ENCODE measurements around the gene LYG2.
"Not testable (repeated sequence)": the region's sequence is repeated elsewhere in the genome, so short reads cannot be mapped to it uniquely, and the experiment has no call there.

The LYG2 gene

DNA sequence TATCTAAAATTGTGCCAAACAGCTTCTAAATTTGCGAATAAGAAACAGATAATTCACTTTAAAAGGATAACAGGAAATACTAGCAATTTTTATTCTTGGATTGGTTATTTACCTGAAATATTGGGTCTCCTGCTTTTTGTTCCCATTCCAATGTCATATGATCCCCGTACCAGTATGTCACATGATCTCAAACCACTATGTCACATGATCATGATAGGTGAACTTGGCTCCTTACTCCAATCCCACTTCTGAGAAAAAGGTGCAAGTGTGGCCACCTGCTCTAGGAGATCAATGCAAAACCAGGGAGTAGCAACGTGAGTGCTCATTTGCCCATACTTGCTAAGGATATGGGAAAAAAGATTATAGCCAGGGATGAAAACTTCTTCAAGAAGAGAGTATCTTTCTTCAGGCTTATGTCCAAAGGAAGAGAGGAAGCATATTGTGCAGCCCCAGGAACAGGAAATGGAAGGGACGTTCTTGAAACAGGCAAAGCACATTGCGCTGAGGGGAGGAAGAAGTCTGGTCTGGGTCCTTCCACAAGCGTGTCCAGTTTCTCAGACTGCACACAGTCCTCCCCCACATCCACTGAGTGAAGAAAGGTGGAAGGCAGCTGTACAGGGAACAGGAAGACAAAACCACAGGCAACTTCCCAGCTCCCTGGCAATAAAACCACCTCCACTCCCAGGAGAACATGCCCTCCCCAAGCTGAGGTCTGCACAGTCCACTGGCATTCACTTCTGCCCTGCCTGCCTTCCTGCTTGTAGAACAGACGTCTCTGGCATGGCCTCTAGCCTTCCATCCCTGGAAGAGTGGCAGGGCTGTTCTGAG is at the start of gene LYG2:
LYG2 (minus strand) TSS at position 176 of the 828 bp plus-strand sequence. CDS start 1,406 bp downstream, outside the sequence.
- DNase-seq (ENCODE audit: low spot score) = no peak

DNA sequence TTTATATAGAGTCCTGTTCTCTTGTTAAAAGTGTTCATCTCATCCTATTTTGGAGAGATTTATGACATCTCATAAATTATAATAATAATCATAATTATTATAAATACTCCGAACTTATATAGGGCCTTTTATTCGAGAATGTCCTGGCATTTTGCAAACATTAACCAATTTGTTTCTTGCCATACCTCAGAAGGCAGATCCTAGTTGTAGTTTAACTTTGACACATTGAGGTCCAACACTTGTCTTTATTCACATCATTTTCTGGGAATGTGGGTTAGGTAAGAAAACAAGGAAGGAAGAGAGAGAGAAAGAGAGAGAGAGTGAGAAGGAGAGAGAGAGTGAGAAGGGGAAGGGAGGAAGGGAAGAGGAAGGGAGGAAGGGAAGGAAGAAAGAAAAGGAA is 45.6 kb upstream of the LYG2 start, which contains the start of gene LYG1:
LYG1 (minus strand) TSS at position 101 of the 400 bp plus-strand sequence. CDS start 5,527 bp downstream, outside the sequence.
- DNase-seq (ENCODE audit: low spot score) = not testable (repeated sequence)

GRCh38 chr2:99299580-99299979 is 44.1 kb upstream of the LYG2 start:
- no peak for DNase-seq (ENCODE audit: low spot score)

- no peak for DNase-seq (ENCODE audit: low spot score)
Measured at GRCh38 chr2:99297994-99298393, 42.5 kb upstream of the LYG2 start.

DNA sequence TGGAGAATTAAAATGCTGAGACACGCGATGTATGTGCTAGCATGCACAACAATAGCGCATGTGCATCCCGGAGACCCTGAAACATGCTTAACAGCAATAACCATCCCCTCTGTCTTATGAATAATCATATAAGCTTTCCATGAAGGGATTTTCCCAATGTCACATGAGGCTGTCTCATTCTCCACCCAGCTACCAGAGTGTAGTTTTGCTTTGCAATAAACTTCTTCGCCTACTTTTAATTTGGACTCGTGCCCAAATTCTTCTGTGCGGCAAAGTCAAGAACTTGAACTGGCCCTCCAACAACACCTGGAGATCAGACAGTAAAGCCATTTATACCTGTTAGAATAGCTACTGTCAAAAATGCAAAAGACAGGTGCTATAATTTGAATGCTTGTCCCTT is 30.1 kb upstream of the LYG2 start:
- DNase-seq (ENCODE audit: low spot score) = no peak

GRCh38 chr2:99279969-99280695 is 24.7 kb upstream of the LYG2 start:
- no peak for DNase-seq (ENCODE audit: low spot score)

GRCh38 chr2:99278793-99279291 is 23.4 kb upstream of the LYG2 start:
- no peak for DNase-seq (ENCODE audit: low spot score)

DNA sequence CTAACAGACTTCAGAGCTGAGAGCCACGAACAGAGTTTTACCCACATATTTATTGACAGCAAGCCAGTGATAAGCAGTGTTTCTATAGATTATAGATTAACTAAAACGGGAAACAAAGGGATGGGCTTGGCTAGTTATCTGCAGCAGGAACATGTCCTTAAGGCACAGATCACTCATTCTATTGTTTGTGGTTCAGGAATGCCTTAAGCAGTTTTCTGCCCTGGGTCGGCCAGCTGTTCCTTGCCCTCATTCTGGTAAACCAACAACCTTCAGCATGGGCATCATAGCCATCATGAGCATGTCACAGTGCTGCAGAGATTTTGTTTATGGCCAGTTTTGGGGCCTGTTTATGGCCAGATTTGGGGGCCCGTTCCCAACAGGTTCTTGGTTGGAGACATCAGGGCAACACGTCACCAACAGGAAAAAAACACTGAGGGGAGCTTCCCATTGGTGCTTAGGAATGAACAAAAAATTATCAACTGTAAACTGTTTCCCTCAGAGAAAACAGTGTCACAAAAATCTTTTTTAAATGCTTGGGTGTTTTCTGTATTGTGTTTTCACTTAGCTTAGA is 22.8 kb upstream of the LYG2 start:
- not testable (repeated sequence) for DNase-seq (ENCODE audit: low spot score)

- no peak for DNase-seq (ENCODE audit: low spot score)
Measured at GRCh38 chr2:99275882-99276281, 20.4 kb upstream of the LYG2 start.

DNA sequence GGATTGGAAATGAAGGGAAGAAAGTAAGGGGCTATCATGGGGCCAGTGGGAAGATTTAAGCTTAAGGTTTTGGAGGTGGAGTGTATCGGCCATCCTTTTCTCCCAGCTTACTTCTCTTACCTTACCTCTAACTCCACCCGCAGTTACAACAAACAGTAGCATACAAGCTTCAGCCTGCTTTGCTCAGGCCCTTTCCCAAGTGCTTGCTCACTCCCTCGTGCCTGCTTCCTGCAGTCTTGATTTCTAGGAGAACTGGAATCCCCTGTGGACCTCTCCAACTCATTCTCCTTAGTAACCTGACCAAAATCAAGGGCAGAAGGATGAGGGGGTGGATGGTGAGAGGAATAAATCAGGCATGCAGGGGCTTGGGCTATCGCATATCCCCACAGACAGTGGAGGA is 5.8 kb upstream of the LYG2 start:
- DNase-seq (ENCODE audit: low spot score) = no peak

DNA sequence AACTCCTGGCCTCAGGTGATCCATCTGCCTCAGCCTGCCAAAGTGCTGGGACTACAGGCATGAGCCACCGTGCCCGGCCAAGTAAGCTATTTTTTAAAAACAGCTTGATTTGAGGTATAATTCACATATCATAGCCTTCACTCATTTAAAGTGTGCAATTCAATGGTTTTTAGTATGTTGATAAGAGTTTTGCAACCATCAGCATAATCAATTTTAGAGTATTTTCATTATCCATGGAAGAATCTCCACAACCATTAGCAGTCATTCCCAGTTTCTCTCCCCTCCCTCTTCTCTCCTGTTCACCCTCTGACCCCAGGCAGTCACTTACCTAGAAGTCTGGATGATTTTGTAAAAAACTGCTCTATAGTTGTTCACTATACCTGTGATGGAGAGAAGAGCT is 4.7 kb upstream of the LYG2 start:
- no peak for DNase-seq (ENCODE audit: low spot score)

DNA sequence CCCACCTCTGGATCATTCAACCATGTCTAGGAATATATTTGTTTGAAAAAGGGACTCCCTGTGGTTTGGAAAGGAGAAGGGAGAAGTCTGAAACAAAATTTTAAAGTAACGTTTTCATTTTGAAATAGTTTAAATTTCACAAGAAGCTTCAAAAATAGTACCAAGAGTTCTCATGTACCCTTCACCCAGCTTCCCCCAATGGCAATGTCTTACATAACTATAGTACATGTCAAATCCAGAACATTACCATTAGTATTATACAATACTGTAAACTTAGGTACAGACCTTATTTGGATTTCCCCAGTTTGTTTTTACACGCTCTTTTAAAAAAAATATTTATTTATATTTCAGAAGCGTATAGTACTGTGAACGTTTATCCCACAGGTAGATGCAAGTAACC is 4.0 kb upstream of the LYG2 start:
- DNase-seq (ENCODE audit: low spot score) = no peak

DNA sequence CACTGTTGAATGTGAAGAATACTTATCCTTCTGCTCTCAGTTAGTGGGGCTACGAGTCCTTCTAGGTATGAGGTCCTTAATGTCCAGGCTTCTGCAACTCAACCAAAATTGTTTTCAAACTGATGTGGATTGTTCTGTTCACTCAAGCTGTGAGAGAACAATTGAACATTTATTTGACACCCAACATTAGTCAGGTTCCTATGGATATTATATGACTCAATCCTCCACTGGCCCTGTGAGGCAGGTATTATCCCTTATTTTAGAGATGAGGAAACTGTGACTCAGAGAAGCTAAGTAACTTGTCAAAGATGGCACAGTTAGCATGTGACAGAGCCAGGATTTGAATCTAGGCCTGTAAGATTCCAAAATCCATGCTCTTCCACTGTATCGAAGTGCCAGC is 1.2 kb upstream of the LYG2 start:
- peak; percentile 75 for DNase-seq (ENCODE audit: low spot score)

DNA sequence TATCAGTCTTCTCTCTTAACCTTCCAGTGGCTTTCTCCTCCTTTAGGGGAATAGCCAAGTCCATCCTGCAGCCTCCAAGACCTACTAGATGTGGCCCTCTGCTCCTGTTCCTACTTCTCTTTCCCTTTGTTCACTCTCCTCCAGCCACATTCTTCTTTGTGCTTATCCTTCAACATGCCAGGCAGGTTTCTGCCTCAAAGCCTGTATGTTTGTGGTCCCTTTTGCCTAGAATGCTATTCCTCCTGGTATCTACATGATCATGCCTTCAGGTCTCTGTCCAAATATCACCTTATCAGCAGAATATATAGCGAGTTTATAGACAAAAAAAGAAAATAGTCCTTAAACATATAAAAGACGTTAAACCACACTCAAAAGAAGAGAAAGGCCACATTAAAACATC is 5.5 kb downstream of the LYG2 start:
- DNase-seq (ENCODE audit: low spot score) = no peak

GRCh38 chr2:99242151-99242550 is 13.3 kb downstream of the LYG2 start:
- no peak for DNase-seq (ENCODE audit: low spot score)

- DNase-seq (ENCODE audit: low spot score) = no peak
Measured at GRCh38 chr2:99240431-99240830, 15.0 kb downstream of the LYG2 start.

GRCh38 chr2:99238599-99238998 is 16.9 kb downstream of the LYG2 start:
- DNase-seq (ENCODE audit: low spot score) = no peak

- DNase-seq (ENCODE audit: low spot score) = not testable (repeated sequence)
Measured at GRCh38 chr2:99233177-99233576, 22.3 kb downstream of the LYG2 start.

DNA sequence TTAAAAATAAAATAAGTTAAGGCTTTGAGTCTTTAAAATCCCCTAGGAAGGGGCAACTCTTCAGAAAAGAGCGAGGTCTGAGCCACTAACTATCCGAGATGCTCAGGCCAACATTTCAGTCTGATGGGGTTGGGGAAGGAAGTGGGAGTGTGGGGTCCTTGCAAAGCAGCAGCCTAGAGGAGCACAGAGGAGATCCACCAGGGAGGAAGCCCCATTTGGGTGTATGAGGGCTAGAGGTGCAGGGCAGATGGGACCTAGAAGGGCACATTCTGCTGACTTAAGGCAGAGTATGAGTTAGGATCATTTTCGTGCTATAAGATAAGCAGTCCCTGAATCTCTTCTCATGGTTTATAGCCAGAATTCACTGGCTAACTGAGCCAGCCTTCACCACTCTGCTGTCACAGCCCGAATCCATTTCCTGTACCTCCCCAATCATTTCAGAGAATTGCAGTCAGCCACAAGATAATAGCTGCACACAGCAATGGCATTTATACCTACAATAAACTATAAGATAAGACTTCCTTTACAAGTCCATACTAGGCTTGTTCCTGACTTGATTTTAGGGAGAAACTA is 37.5 kb downstream of the LYG2 start:
- no peak for DNase-seq (ENCODE audit: low spot score)

DNA sequence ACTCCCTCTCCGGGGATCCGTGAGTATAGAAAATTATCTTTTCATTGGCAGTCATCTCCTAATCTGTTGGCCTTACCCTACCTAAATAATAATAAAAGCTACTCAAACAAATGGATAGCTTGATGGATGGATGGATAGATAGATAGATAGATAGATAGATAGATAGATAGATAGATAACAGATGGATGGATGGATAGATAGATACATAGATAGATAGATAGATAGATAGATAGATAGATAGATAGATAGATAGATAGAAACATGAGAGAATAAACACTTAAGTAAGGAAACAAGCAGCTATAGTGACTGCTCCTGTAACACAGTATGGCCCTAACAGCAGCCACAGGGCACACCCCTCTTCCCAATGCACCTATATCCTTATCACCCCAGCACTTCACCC is 39.4 kb downstream of the LYG2 start:
- no peak for DNase-seq (ENCODE audit: low spot score)

- DNase-seq (ENCODE audit: low spot score) = no peak
Measured at GRCh38 chr2:99205491-99205890, 50.0 kb downstream of the LYG2 start.

DNA sequence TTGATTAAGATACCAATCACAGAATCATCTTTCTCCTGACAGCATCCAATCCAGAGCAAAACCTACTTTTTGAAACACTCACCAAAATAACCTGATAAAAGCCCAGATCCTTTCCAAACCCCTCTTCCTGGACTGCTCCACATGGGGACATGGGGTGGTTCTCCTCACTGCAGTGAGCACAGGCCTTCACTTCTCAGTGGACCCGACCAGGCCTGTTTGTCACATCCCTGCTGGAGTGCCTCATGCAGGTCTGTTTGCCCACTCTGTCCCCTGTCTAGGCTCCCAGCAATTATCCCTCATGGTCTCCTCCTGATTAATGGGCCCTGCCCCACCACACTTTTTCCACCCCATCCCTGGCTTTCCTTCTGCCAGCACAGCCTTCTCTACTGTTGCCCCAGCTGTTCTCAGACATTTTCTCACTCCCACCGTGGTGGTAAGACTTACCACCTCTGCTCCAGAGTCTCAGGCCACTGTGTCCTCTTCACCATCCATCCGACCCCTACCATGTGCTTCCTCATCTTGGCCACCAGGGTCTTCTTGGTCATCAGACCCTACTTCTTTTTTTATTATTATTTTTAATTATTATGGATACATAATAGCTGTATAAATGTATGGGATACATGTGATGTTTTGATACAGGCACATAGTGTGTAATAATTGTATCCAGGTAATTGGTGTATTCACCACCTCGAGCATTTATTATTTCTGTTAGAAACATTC is 53.3 kb downstream of the LYG2 start:
- DNase-seq (ENCODE audit: low spot score) = no peak

Data from kidney capillary endothelial cell (primary cell).